IMR-90 (cell line): ENCODE results near the gene RPL31. TPM values are rescaled to one million over a fixed set of nuclear protein-coding genes. Genes with fewer than 3 reads are reported as not detected.

ENCODE experiments used
- ATAC-seq: fragments of 200-7000 bp; cut with Tn5 transposase; 2 replicates; pipeline ENCODE4 v1.9.1; 2020; ENCODE audit warnings: low read depth, mild to moderate bottlenecking, moderate library complexity
- BruUV-seq: library from RNA; stranded (reverse); fragments of 400-500 nt; replicated peaks from 2 replicates; lab custom pipeline; 2021; lab: Mats Ljungman, UMichigan
- CTCF ChIA-PET: fragments of 300-600 bp; formaldehyde crosslinking; extraction: SDS; loops from one replicate; lab custom pipeline; 2021; ENCODE audit warnings: antibody characterized with exemption; lab: Yijun Ruan, JAX
- POLR2A ChIA-PET: fragments of 300-600 bp; sonication (Branson Sonifier 250); formaldehyde crosslinking; loops from one replicate; lab custom pipeline; 2022; ENCODE audit warnings: antibody characterized with exemption; ENCODE audit not compliant: unreplicated experiment; lab: Charles Lee
- DNase-seq: peaks from one replicate; pipeline ENCODE4 v3.0.0; 2013
- H2AFZ ChIP-seq: replicated peaks from 2 replicates; pipeline ENCODE3; 2013; ENCODE audit warnings: low read length, mild to moderate bottlenecking; ENCODE audit not compliant: poor library complexity
- H2AK5ac ChIP-seq: 2 replicates; pipeline ENCODE4 v1.6.1; 2013; ENCODE audit warnings: low read depth, low read length, inconsistent platforms
- H2AK9ac ChIP-seq: replicated peaks from 2 replicates; pipeline ENCODE3; 2013; ENCODE audit warnings: mild to moderate bottlenecking, low read depth, low read length, moderate library complexity; ENCODE audit not compliant: poor library complexity
- H2BK120ac ChIP-seq: 2 replicates; pipeline ENCODE4 v1.6.1; 2013; ENCODE audit warnings: low read depth, low read length, inconsistent platforms
- H2BK15ac ChIP-seq: 3 replicates; pipeline ENCODE4 v1.6.1; 2013; ENCODE audit warnings: low read depth, low read length, inconsistent platforms
- H2BK20ac ChIP-seq: 2 replicates; pipeline ENCODE4 v1.6.1; 2013; ENCODE audit warnings: low read depth, mild to moderate bottlenecking, inconsistent platforms, low read length, moderate library complexity
- H2BK5ac ChIP-seq: 2 replicates; pipeline ENCODE4 v1.6.1; 2013; ENCODE audit warnings: mild to moderate bottlenecking, low read depth, low read length, inconsistent platforms; ENCODE audit not compliant: poor library complexity, severe bottlenecking
- H3K14ac ChIP-seq: replicated peaks from 2 replicates; pipeline ENCODE4 v1.6.1; 2013; ENCODE audit warnings: low read depth, low read length, inconsistent platforms
- H3K18ac ChIP-seq: 2 replicates; pipeline ENCODE4 v1.6.1; 2013; ENCODE audit warnings: low read depth, low read length, control low read depth
- H3K23ac ChIP-seq: 2 replicates; pipeline ENCODE4 v1.6.1; 2013; ENCODE audit warnings: low read depth, low read length, inconsistent platforms
- H3K27ac ChIP-seq: 2 replicates; pipeline ENCODE4 v1.5.1; 2013; ENCODE audit warnings: mild to moderate bottlenecking, control low read depth, low read length; ENCODE audit not compliant: insufficient read depth
- H3K27me3 ChIP-seq: 2 replicates; pipeline ENCODE4 v1.6.1; 2013; ENCODE audit warnings: low read length; ENCODE audit not compliant: control insufficient read depth, insufficient read depth
- H3K36me3 ChIP-seq: 2 replicates; pipeline ENCODE4 v1.6.1; 2013; ENCODE audit warnings: low read length, mixed read lengths; ENCODE audit not compliant: control insufficient read depth, insufficient read depth
- H3K4ac ChIP-seq: 2 replicates; pipeline ENCODE4 v1.6.1; 2013; ENCODE audit warnings: low read depth, low read length, inconsistent platforms
- H3K4me1 ChIP-seq: 2 replicates; pipeline ENCODE4 v1.6.1; 2013; ENCODE audit warnings: low read length, mixed read lengths; ENCODE audit not compliant: control insufficient read depth, insufficient read depth
- H3K4me2 ChIP-seq: 2 replicates; pipeline ENCODE4 v1.6.1; 2013; ENCODE audit warnings: low read depth, mild to moderate bottlenecking, control low read depth, low read length, moderate library complexity
- H3K4me3 ChIP-seq: 2 replicates; pipeline ENCODE4 v1.5.1; 2013; ENCODE audit warnings: low read depth, mild to moderate bottlenecking, control low read depth, low read length, moderate library complexity; ENCODE audit not compliant: insufficient read depth
- H3K56ac ChIP-seq: 2 replicates; pipeline ENCODE4 v1.6.1; 2013; ENCODE audit warnings: low read length, inconsistent platforms; ENCODE audit not compliant: insufficient read depth; ENCODE audit errors: extremely low read depth
- H3K79me1 ChIP-seq, 2 experiments: 2 replicates each; pipeline ENCODE4 v1.6.1; 2013; ENCODE audit warnings: low read length in 2 of 2, inconsistent platforms in 1 of 2, low read depth in 1 of 2
- H3K9ac ChIP-seq: 2 replicates; pipeline ENCODE4 v1.6.1; 2013; ENCODE audit warnings: low read depth, low read length, control low read depth
- H3K9me1 ChIP-seq: 2 replicates; pipeline ENCODE4 v1.6.1; 2013; ENCODE audit warnings: low read length, inconsistent platforms; ENCODE audit not compliant: insufficient read depth
- H3K9me3 ChIP-seq: 2 replicates; pipeline ENCODE4 v1.6.1; 2013; ENCODE audit warnings: low read length; ENCODE audit not compliant: control insufficient read depth, insufficient read depth
- H4K20me1 ChIP-seq: 2 replicates; pipeline ENCODE4 v1.6.1; 2013; ENCODE audit warnings: low read length, inconsistent platforms; ENCODE audit not compliant: insufficient read depth
- H4K5ac ChIP-seq: 2 replicates; pipeline ENCODE4 v1.6.1; 2013; ENCODE audit warnings: mild to moderate bottlenecking, low read depth, low read length, control low read depth
- H4K8ac ChIP-seq, 2 experiments: 2 replicates each; pipeline ENCODE4 v1.6.1; 2013; ENCODE audit warnings: low read depth in 2 of 2, low read length in 2 of 2, control low read depth in 1 of 2, inconsistent platforms in 1 of 2
- H4K91ac ChIP-seq: 2 replicates; pipeline ENCODE4 v1.6.1; 2013; ENCODE audit warnings: low read depth, low read length, inconsistent platforms; ENCODE audit not compliant: insufficient read depth
- CTCF ChIP-seq: conservative IDR thresholded peaks from 2 replicates; pipeline ENCODE4 v1.5.1; 2012; ENCODE audit warnings: mild to moderate bottlenecking, low read depth, low read length, improper control_type of control experiment
- ELK1 ChIP-seq: fragments of 150-350 bp; IDR thresholded peaks from 2 replicates; pipeline ENCODE4 v1.6.1; 2016; ENCODE audit warnings: low read depth, mild to moderate bottlenecking, low read length, moderate library complexity, borderline replicate concordance
- RAD21 ChIP-seq: IDR thresholded peaks from 2 replicates; pipeline ENCODE4 v1.6.1; 2012; ENCODE audit warnings: low read length, improper control_type of control experiment
- RFX5 ChIP-seq: IDR thresholded peaks from 2 replicates; pipeline ENCODE4 v1.8.0; 2012; ENCODE audit warnings: low read depth, mild to moderate bottlenecking, low read length, moderate library complexity
- SMC3 ChIP-seq: fragments of 150-350 bp; IDR thresholded peaks from 2 replicates; pipeline ENCODE4 v1.6.1; 2016; ENCODE audit warnings: low read depth, mild to moderate bottlenecking, antibody characterized with exemption, low read length, moderate library complexity
- WGBS, 2 experiments: methylation state at CpG; one replicate each; pipeline versions ENCODE4 v1.1.5 to v1.1.7; 2013; ENCODE audit warnings: missing lambda C conversion rate in 2 of 2; ENCODE audit not compliant: insufficient read length in 1 of 2; ENCODE audit errors: extremely low coverage in 2 of 2; 5-methylcytosine and 5-hydroxymethylcytosine counted together
- dilution Hi-C: fragments of 300-500 bp; cut with HindIII; formaldehyde crosslinking; loops from one replicate; pipeline ENCODE4 v1.14.3; 2018; ENCODE audit warnings: low sequenced_read_pairs; ENCODE audit not compliant: unreplicated experiment
- in situ Hi-C: fragments of 300-500 bp; cut with MboI; formaldehyde crosslinking; loops from 3 replicates; pipeline ENCODE4 v1.14.3; 2019; ENCODE audit warnings: low sequenced_read_pairs, inconsistent platforms, mixed read lengths
- intact Hi-C: fragments of 100-400 bp; cut with micrococcal nuclease; formaldehyde crosslinking; loops from 2 replicates; pipeline ENCODE4 v1.10.0; 2022
- polyA plus RNA-seq, 3 experiments: library from polyadenylated mRNA; depleted of rRNA; stranded (reverse); fragments of >200 nt; gene quantifications; 2 replicates each; pipeline ENCODE4 v1.2.3, GENCODE V29; 2012; ENCODE audit warnings: low replicate concordance in 1 of 3
- total RNA-seq: library from RNA; depleted of rRNA; stranded (reverse); fragments of >200 nt; gene quantifications from 2 replicates; pipeline ENCODE4 v1.2.3, GENCODE V29; 2012

RPL31 gene
- total and polyA plus RNA-seq, 2 of the 4 experiments (the other 2 are of a cell fraction), result 358 to 2,908 TPM

- dilution Hi-C loops, result no loop called here
- ChIA-PET CTCF (interaction anchor here (0.9 to 3.6 kb wide), 8 partner anchors 9 to 181 kb away, joined by 3 to 19 read pairs (median 4); partner anchors contain the start of gene TBC1D8), POLR2A (no interaction called here)
- Histone ChIP-seq H2BK15ac (no peak overlapping the region), H3K14ac (no peak overlapping the region), H3K36me3 (peaks cover 3% of the 10 kb centered on the region; the same call in 1 of the 2 replicates), H3K9ac (no peak overlapping the region), H3K56ac (no peak overlapping the region), H4K5ac (no peak overlapping the region), H3K4me1 (no peaks in the 10 kb centered on the region), H3K4me3 (no peak overlapping the region), H4K20me1 (no peaks in the 10 kb centered on the region), H3K18ac (no peak overlapping the region), H2BK5ac (no peak overlapping the region), H2AFZ (no peak overlapping the region), H3K9me1 (peaks cover 7% of the 10 kb centered on the region), H3K4ac (no peak overlapping the region), H2AK9ac (no peak overlapping the region), H3K27me3 (no peaks in the 10 kb centered on the region), H3K27ac (no peak overlapping the region), H2BK20ac (no peak overlapping the region), H2BK120ac (no peak overlapping the region), H3K23ac (no peak overlapping the region), H2AK5ac (no peak overlapping the region), H3K79me1 (no peaks in the 10 kb centered on the region), H4K91ac (no peak overlapping the region), H3K4me2 (no peak overlapping the region), H3K9me3 (no peaks in the 10 kb centered on the region), H4K8ac (no peak overlapping the region)
- intact Hi-C loops, result loop anchor here (1.0 to 2.0 kb wide), 3 partner anchors 116 to 169 kb away; no protein-coding TSS in a partner anchor
- ATAC-seq (peak; percentile 64), DNase-seq (peak; percentile 33)
- BruUV-seq, result no TSS peak
- in situ Hi-C loops, result loop anchor here (5.0 kb wide), 1 partner anchor 171 kb away; no protein-coding TSS in a partner anchor
- no peak for TF ChIP-seq RFX5
- TF ChIP-seq RAD21, result peak; percentile 79
- TF ChIP-seq ELK1, result no peak
- peak; percentile 71 for TF ChIP-seq SMC3
- TF ChIP-seq CTCF, result peak; percentile 78
- 100% methylated on average over 1 of the region's 2 CpGs; no CpG with 5 or more reads in 1 of the 2 experiments for WGBS, 2 experiments
These were observed 34.5 kb downstream of the RPL31 start for GRCh38 chr2:101036562-101036961.
